ENCODE data around the gene CCNL1. TPM values are rescaled to one million over a fixed set of nuclear protein-coding genes. Genes with fewer than 3 reads are reported as not detected.
"Not testable (repeated sequence)": the region's sequence is repeated elsewhere in the genome, so short reads cannot be mapped to it uniquely, and the experiment has no call there.

CCNL1 gene
- total and polyA plus RNA-seq, 2 of the 8 experiments (the other 6 are each of a cell fraction or from before 2014, with no cell fraction given), result 64.5 to 68.6 TPM

DNA sequence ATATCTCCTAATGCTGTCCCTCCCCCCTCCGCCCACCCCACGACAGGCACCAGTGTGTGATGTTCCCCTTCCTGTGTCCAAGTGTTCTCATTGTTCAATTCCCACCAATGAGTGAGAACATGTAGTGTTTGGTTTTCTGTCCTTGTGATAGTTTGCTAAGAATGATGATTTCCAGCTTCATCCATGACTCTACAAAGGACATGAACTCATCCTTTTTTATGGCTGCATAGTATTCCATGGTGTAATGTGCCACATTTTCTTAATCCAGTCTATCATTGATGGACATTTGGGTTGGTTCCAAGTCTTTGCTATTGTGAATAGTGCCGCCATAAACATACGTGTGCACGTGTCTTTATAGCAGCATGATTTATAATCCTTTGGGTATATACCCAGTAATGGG lies 31.2 kb upstream of the CCNL1 start:
- POLR2A ChIA-PET (ENCODE audit: partially characterized antibody); H4K20me1 ChIP-seq (replicated peaks in 1 of 2; ENCODE audit: control insufficient read depth in 1 of 2, insufficient read depth in 2 of 2, low read length in 2 of 2); H3K14ac ChIP-seq (ENCODE audit: insufficient read length); H2BK120ac ChIP-seq (replicated peaks; ENCODE audit: low read depth, low read length); H4K5ac ChIP-seq (ENCODE audit: insufficient read length, low read depth, low read length); H3K4me1 ChIP-seq (replicated peaks in 1 of 4; ENCODE audit: control insufficient read depth in 3 of 4, insufficient read depth in 4 of 4, low read length in 3 of 4); H3K4me3 ChIP-seq (ENCODE audit: extremely low read depth in 1 of 4, insufficient read depth in 2 of 4, low read depth in 3 of 4, low read length in 4 of 4); DNase-seq (ENCODE audit: low read depth in 1 of 2, low spot score in 2 of 2); H3K4ac ChIP-seq (replicated peaks; ENCODE audit: insufficient read length, low read depth, low read length); H3K79me2 ChIP-seq (ENCODE audit: control insufficient read depth in 1 of 2, insufficient read depth in 2 of 2, low read length in 2 of 2); H4K91ac ChIP-seq (replicated peaks; ENCODE audit: insufficient read length, low read length); H2BK20ac ChIP-seq (ENCODE audit: low read length); H3K56ac ChIP-seq (replicated peaks; ENCODE audit: insufficient read length, low read depth, low read length); H3K27me3 ChIP-seq (replicated peaks in 1 of 4; ENCODE audit: control insufficient read depth in 3 of 4, extremely low read depth in 1 of 4, insufficient read depth in 3 of 4, low read length in 3 of 4); H2BK12ac ChIP-seq (ENCODE audit: low read depth, low read length); H3K23ac ChIP-seq (ENCODE audit: insufficient read length); H2AK5ac ChIP-seq (ENCODE audit: low read depth, low read length); H4K8ac ChIP-seq (ENCODE audit: extremely low read depth, insufficient read depth, low read length); H3K4me2 ChIP-seq (ENCODE audit: insufficient read depth in 1 of 2, low read depth in 2 of 2, low read length in 2 of 2); H2BK5ac ChIP-seq (ENCODE audit: low read depth, low read length); H2BK15ac ChIP-seq (ENCODE audit: low read length); FAIRE-seq; H2AFZ ChIP-seq (ENCODE audit: low read length); H3K27ac ChIP-seq (ENCODE audit: low read depth, low read length); H3K18ac ChIP-seq (ENCODE audit: extremely low read depth, low read length); H3K23me2 ChIP-seq (ENCODE audit: low read depth, low read length); H3K79me1 ChIP-seq (ENCODE audit: low read depth, low read length); H3K9ac ChIP-seq (replicated peaks in 1 of 4; ENCODE audit: extremely low read depth in 1 of 4, low read depth in 3 of 4, low read length in 3 of 4): not testable (repeated sequence)
- CTCF ChIA-PET (ENCODE audit: partially characterized antibody), result interaction anchor here (2.6 kb wide), 1 partner anchor 11 kb away, joined by 13 read pairs; no protein-coding TSS in a partner anchor
- Histone ChIP-seq H3K36me3 (ENCODE audit: control insufficient read depth in 2 of 4, insufficient read depth in 4 of 4, low read length in 3 of 4) (peaks cover 0 to 10% (median 3%) of the 10 kb centered on the region in 4 experiments; a peak in 4 of 8 replicates), H3K9me3 (ENCODE audit: insufficient read depth in 2 of 2, low read depth in 1 of 2, low read length in 1 of 2) (peaks cover 22 to 42% of the 10 kb centered on the region in 2 experiments)
- 100% methylated on average over 5 of the region's 5 CpGs; no CpG with 5 or more reads in 1 of the 2 experiments for WGBS, 2 experiments (ENCODE audit: extremely low coverage in 1 of 2, insufficient coverage in 1 of 2, insufficient read length in 1 of 2, insufficient replicate concordance in 2 of 2, low coverage in 1 of 2, low lambda C conversion rate in 2 of 2, missing lambda C conversion rate in 1 of 2)
